ENCODE data around the gene EIF3B.
"Not testable (repeated sequence)": the region's sequence is repeated elsewhere in the genome, so short reads cannot be mapped to it uniquely, and the experiment has no call there.

Gene EIF3B

DNA sequence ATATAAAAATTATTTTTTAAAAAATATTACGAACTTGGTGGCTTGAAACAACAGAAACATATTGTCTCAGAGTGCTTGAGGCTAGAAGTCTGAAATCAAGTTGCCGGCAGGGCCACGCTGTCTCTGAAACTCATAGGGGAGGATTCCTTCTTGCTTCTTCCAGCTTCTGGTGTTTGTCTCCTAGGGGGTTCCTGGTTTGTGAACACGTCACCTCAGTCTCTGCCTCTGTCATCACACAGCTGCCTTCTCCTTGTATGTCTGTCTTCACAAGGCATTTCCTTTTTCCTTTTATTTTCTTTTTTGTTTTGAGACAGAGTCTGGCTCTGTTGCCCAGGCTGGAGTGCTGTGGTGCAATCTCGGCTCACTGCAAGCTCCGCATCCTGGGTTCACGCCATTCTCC is 27.7 kb upstream of the EIF3B start:
- H3K9me3 Mint-ChIP-seq, result no peaks in the 10 kb centered on the region
- no peak overlapping the region for H3K27ac Mint-ChIP-seq
- no peaks in the 10 kb centered on the region for H3K27me3 Mint-ChIP-seq
- H3K4me3 Mint-ChIP-seq, result no peak overlapping the region
- H3K36me3 Mint-ChIP-seq, result no peaks in the 10 kb centered on the region
- H3K4me1 Mint-ChIP-seq, result no peaks in the 10 kb centered on the region

DNA sequence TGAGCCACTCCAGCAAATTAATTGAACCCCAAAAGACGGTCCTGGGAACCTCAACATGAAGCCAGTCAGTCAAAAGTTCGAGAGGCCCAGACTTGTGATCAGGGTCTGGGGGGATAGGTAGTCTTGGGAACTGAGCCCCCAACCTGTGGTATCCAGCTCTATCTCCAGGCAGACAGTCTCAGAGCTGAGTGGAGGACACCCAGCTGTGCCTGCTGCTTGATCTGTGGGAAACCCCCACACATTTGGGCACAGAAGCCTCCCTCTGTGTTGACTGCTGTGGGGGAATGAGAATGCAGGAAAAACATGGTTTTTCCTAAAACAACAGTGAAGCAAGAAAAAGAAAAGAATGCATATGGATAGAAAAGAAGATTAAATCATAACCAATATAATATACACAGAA is 24.1 kb upstream of the EIF3B start:
- H3K36me3 Mint-ChIP-seq, result no peaks in the 10 kb centered on the region
- H3K4me3 Mint-ChIP-seq, result no peak overlapping the region
- H3K27ac Mint-ChIP-seq, result no peak overlapping the region
- H3K27me3 Mint-ChIP-seq, result no peaks in the 10 kb centered on the region
- H3K4me1 Mint-ChIP-seq, result no peaks in the 10 kb centered on the region
- H3K9me3 Mint-ChIP-seq, result no peaks in the 10 kb centered on the region

DNA sequence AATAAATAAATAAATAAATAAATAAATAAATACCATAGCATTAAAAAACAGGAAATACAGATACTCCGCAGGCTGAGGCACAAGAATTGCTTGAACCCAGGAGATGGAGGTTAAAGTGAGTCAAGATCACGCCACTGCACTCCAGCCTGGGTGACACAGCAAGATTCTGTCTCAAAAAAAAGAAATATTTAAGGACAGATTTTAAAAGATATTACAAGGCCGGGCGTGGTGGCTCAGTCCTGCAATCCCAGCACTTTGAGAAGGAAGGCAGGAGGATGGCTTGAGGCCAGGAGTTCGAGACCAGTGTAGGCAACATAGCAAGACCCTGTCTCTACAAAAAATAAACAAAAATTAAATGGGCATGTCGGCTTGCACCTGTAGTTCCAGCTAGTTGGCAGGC is 22.9 kb upstream of the EIF3B start:
- no peaks in the 10 kb centered on the region for H3K36me3 Mint-ChIP-seq
- no peak overlapping the region for H3K27ac Mint-ChIP-seq
- H3K9me3 Mint-ChIP-seq, result no peaks in the 10 kb centered on the region
- H3K4me3 Mint-ChIP-seq, result no peak overlapping the region
- no peaks in the 10 kb centered on the region for H3K4me1 Mint-ChIP-seq
- H3K27me3 Mint-ChIP-seq, result no peaks in the 10 kb centered on the region

DNA sequence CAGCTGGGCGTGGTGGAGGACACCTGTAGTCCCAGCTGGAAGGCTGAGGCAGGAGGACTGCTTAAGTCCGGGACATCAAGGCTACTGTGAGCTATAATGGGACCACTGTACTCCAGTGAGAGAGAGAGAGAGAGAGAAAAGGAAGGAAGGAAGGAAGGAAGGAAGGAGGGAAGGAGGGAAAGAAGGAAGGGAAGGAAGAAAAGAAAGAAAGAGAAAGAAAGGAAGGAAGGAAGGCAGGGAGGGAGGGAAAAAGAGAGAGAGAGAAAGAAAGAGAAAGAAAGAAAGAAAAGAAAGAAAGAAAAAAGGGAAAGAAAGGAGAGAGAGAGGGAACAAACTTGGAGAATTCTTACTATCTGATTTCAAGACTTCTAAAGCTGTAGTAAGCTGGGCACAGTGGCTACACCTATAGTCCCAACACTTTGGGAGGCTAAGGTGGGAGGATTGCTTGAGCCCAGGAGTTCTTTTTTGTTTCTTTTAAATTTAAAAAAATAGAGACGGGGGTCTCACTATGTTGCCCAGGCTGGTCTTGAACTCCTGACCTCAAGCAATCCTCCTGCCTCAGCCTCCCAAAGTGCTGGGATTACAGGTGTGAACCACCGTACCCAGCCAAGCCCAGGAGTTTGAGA is 21.9 kb upstream of the EIF3B start:
- not testable (repeated sequence) for H3K4me3 Mint-ChIP-seq, H3K9me3 Mint-ChIP-seq, H3K4me1 Mint-ChIP-seq, H3K27me3 Mint-ChIP-seq, H3K36me3 Mint-ChIP-seq
- H3K27ac Mint-ChIP-seq, result peak overlapping the region; percentile 73

DNA sequence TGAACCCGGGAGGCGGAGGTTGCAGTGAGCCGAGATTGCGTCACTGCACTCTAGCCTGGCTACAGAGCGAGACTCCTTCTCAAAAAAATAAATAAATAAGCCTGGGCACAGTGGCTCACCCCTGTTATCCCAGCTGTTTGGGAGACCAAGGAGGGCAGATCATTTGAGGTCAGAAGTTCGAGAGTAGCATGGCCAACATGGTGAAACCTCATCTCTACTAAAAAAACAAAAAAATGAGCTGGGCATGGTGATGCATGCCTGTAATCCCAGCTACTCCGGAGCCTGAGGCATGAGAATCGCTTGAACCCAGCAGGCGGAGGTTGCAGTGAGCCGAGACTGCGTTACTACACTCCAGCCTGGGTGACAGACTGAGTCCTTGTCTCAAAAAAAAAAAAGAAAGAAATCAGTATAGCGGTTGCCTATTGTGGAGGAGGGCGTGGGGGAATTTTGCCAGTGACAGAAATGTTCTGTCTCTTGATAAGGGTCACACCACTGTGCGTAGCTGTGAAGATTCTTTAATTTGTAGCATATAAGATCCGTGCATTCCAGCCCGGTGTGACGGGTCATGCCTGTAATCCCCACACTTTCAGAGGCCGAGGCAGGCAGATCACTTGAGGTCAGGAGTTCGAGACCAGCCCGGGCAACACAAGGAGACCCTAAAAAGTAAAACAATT is 17.9 kb upstream of the EIF3B start:
- H3K27ac Mint-ChIP-seq, result no peak overlapping the region
- no peaks in the 10 kb centered on the region for H3K36me3 Mint-ChIP-seq
- H3K9me3 Mint-ChIP-seq, result no peaks in the 10 kb centered on the region
- H3K27me3 Mint-ChIP-seq, result no peaks in the 10 kb centered on the region
- H3K4me1 Mint-ChIP-seq, result no peaks in the 10 kb centered on the region
- H3K4me3 Mint-ChIP-seq, result no peak overlapping the region

DNA sequence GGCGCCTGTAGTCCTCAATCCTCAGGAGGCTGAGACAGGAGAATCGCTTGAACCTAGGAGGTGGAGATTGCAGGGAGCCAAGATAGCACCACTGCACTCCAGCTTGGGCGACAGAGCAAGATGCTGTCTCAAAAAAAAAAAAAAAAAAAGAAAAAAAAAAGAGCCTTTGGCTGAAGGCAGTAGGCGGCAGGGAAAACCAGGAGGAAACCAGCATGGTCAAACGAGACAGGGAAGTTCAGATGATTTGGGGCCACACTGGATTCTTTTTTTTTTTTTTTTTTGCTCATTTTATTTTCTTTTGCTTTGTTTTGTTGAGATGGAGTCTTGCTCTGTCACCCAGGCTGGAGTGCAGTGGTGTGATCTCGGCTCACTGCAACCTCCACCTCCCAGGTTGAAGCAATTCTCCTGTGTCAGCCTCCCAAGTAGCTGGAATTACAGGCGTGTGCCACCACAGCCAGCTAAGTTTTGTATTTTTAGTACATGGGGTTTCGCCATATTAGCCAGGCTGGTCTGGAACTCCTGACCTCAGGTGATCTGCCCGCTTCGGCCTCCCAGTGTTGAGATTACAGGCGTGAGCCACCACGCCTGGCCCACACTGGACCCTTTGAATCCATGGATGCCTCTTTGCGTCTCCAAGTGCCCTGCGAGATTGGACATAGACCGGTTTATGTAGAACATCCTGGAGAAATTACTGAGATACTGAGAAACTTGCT is 7.1 kb upstream of the EIF3B start:
- not testable (repeated sequence) for H3K27me3 Mint-ChIP-seq, H3K36me3 Mint-ChIP-seq, H3K27ac Mint-ChIP-seq, H3K4me3 Mint-ChIP-seq, H3K9me3 Mint-ChIP-seq, H3K4me1 Mint-ChIP-seq

DNA sequence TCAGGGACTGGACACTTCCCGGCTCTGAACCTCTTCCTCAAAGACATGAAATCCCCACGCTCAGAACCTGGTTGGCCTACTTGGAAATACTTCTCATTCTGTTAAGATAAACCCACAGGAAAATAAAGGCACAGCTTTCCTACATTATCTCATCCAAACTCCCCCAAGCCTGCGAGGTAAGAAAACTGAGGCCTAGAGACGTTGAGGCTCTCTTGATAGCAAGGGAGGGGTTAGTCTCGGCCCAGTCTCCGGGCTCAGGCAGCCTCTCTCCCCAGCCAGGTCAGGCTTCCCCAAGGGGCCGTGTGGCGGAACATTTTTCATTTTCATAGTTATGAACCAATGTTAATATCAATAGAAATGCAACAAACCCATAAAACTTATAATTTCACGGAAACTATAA is 4.6 kb upstream of the EIF3B start:
- H3K9me3 Mint-ChIP-seq, result no peaks in the 10 kb centered on the region
- H3K4me3 Mint-ChIP-seq, result no peak overlapping the region
- no peaks in the 10 kb centered on the region for H3K27me3 Mint-ChIP-seq
- H3K4me1 Mint-ChIP-seq, result peaks cover 7% of the 10 kb centered on the region
- H3K27ac Mint-ChIP-seq, result no peak overlapping the region
- H3K36me3 Mint-ChIP-seq, result no peaks in the 10 kb centered on the region

DNA sequence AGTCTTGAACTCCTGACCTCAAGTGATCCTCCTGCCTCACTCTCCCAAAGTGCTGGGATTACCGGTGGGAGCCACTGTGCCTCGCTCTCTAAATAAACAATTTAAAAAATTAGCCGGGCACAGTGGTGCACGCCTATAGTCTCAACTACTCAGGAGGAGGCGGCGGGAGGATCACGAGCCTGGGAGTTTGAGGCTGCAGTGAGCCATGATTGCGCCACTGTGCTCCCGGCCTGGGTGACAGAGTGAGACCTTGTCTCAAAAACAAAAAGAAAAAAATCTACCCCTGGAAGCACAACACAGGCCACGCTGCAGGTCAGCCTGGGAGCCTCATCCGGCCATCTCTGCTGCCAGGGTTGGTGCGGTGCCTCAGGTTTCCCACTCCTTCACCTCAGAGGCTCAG is 3.8 kb upstream of the EIF3B start:
- Mint-ChIP-seq H3K4me3 (no peak overlapping the region), H3K27me3 (no peaks in the 10 kb centered on the region), H3K4me1 (peaks cover 8% of the 10 kb centered on the region), H3K36me3 (peaks cover under 1% of the 10 kb centered on the region), H3K27ac (no peak overlapping the region), H3K9me3 (no peaks in the 10 kb centered on the region)

DNA sequence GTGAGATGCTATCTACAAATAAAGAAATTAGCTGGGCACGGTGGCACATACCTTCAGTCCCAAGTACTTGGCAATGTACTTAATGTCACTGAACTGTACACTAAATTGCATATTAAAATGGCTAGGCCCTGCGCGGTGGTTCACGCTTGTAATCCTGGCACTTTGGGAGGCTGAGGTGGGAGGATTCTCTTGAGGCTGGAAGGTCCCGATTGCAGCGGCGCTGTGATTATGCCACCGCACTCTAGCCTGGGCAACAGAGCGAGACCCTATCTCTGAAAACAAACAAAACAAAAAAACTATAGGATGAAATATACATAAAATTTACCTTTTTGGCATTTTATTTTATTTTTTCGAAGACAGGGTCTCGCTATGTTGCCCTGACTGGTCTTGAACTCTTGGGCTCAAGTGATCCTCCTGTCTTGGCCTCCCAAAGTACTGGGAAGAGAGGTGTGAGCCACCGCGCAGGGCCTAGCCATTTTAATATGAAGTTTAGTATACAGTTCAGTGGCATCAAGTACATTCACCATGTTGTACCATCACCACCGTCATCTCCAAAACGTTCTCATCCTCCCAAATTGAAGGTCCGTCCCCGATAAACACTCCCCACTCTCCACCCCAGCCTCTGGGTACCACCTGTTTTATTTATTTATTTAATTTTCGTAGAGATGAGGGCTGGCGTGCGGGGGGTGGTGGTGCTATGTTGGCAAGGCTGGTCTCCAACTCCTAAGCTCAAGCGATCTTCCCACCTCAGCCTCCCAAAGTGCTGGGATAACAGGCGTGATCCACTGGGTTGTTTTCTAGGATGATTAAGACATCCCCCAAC is 1.3 kb upstream of the EIF3B start:
- peak overlapping the region; percentile 100 for H3K27ac Mint-ChIP-seq
- H3K27me3 Mint-ChIP-seq, result no peaks in the 10 kb centered on the region

DNA sequence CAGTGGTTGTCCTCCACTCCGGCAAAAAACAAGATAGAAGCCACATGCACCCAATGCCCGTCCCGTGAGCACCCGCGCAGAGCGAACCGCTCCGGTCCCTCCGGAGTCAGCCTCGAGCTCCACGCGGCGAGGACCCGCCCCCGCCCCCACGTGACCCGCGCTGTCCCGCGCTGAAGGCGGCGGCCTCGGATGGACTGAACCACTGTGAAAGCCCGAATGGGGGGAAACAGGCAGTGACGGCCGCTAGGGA is 766 bp upstream of the EIF3B start:
- Mint-ChIP-seq H3K27ac (peak overlapping the region; percentile 100), H3K36me3 (peaks cover 7% of the 10 kb centered on the region), H3K4me1 (peaks cover 27% of the 10 kb centered on the region), H3K27me3 (no peaks in the 10 kb centered on the region), H3K9me3 (no peaks in the 10 kb centered on the region), H3K4me3 (peak overlapping the region; percentile 95)

More for the DNA sequence above, 1.3 kb upstream of the EIF3B start:
- peaks cover 21% of the 10 kb centered on the region for H3K4me1 Mint-ChIP-seq
- H3K9me3 Mint-ChIP-seq, result no peaks in the 10 kb centered on the region
- peak overlapping the region; percentile 95 for H3K4me3 Mint-ChIP-seq
- peaks cover 7% of the 10 kb centered on the region for H3K36me3 Mint-ChIP-seq

DNA sequence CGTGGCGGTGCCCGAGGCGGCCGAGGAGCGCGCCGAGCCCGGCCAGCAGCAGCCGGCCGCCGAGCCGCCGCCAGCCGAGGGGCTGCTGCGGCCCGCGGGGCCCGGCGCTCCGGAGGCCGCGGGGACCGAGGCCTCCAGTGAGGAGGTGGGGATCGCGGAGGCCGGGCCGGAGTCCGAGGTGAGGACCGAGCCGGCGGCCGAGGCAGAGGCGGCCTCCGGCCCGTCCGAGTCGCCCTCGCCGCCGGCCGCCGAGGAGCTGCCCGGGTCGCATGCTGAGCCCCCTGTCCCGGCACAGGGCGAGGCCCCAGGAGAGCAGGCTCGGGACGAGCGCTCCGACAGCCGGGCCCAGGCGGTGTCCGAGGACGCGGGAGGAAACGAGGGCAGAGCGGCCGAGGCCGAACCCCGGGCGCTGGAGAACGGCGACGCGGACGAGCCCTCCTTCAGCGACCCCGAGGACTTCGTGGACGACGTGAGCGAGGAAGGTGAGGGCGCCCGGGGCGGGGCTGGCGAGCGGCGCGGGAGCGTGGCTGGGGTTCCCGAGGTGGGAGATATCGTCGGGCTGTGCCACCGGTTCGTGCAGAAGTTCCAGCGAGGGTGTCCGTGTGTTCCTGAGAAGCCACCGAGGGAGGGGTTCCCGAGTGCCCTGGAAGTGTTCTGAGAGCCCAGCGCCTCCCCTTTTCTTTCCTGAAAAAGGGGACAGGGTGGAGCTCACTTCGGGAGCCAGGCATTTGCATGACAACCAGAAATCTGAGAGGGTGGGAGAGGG is 495 bp downstream of the EIF3B start:
- Mint-ChIP-seq H3K9me3 (no peaks in the 10 kb centered on the region), H3K27me3 (no peaks in the 10 kb centered on the region), H3K4me1 (peaks cover 39% of the 10 kb centered on the region), H3K4me3 (peak overlapping the region; percentile 95), H3K27ac (peak overlapping the region; percentile 100), H3K36me3 (peaks cover 9% of the 10 kb centered on the region)

DNA sequence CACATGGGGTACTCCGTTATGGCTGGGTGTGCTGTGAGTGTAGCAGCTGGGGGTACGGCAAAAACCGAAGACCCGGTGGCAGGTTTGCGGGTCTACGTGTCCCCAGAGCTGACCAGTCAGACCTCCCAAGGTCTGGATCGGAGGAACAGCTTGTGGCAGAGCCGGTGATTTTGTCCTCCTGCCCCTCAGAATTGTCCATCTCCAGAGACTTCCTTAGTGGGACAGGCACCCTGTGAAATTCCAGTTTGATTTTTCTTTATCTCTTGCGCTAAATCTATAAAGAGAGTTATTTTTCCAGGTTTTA is 1.0 kb downstream of the EIF3B start:
- no peaks in the 10 kb centered on the region for H3K9me3 Mint-ChIP-seq
- H3K4me3 Mint-ChIP-seq, result peak overlapping the region; percentile 92
- H3K36me3 Mint-ChIP-seq, result peaks cover 14% of the 10 kb centered on the region
- peak overlapping the region; percentile 91 for H3K27ac Mint-ChIP-seq
- H3K4me1 Mint-ChIP-seq, result peaks cover 45% of the 10 kb centered on the region
- no peaks in the 10 kb centered on the region for H3K27me3 Mint-ChIP-seq

DNA sequence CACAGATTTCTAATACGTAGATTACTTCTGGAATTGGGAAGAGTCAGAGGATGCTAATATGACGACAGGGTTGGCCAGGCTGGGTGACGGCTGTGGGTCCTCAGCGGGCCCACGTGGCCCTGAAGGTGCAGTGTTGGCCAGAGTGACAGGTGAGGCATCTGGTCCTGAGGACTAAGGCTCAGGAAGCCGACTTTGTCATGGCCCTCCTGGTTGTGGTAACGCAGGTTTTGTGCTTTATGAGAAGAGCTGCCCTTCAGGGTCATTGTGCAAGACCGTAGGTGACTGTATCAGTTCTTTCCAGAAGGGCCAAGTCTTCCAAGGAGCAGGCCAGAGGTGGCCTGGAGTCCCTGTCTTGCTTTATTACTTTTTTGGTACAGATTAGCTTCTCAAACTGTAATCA is 2.5 kb downstream of the EIF3B start:
- Mint-ChIP-seq H3K36me3 (peaks cover 16% of the 10 kb centered on the region), H3K4me3 (peak overlapping the region; percentile 92), H3K27me3 (no peaks in the 10 kb centered on the region), H3K9me3 (no peaks in the 10 kb centered on the region), H3K4me1 (peaks cover 48% of the 10 kb centered on the region), H3K27ac (no peak overlapping the region)

DNA sequence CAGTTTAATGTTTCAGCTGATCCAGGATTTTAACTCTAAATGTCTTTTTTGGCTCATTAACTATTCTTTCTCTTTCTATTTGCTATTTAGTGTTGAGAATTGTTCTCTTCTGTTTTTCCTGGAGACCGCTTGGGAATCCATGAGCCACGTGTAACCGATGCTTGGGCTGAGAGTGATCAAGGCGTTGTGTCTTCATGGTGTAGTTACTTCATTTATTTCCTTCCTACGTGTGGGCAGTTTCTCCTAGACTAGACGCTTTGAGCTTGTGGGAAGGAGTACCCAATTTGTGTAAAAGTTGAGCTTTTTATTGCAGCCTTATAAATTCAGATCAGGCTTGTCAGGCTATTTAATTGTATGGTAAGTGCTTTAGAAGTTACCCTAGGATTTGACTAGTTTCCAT is 2.9 kb downstream of the EIF3B start:
- peaks cover 48% of the 10 kb centered on the region for H3K4me1 Mint-ChIP-seq
- peaks cover 18% of the 10 kb centered on the region for H3K36me3 Mint-ChIP-seq

DNA sequence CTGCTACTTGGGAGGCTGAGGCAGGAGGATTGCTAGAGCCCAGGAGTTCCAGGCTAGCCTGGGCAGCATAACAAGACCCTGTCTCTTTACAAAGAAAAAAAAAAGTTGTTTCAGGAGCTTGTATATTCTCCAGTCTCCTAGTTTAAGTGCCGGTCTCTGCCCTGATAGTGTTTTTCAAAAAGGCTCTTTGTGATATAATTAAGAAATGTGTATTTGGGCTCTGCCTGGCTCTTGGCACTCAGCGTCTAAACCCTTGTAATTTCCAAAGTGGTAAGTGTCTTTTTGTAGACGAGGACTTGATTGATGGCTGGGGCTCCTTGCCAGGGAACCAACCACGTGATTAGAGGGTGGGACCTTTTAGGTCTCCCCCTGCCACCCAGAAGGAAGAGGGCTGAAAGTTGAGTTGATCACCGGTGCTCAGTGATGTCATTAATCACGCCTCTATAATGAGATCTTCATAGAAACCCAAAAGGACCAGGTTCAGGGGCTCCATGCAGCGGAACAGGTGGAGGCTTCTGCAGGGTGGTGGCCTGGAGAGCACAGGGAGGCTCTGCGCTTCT is 4.4 kb downstream of the EIF3B start:
- Mint-ChIP-seq H3K27ac (no peak overlapping the region), H3K36me3 (peaks cover 22% of the 10 kb centered on the region), H3K4me1 (peaks cover 44% of the 10 kb centered on the region), H3K4me3 (peak overlapping the region; percentile 59), H3K27me3 (no peaks in the 10 kb centered on the region), H3K9me3 (no peaks in the 10 kb centered on the region)

More for the DNA sequence above, 2.9 kb downstream of the EIF3B start:
- Mint-ChIP-seq H3K27ac (peak overlapping the region; percentile 87), H3K4me3 (peak overlapping the region; percentile 92), H3K27me3 (no peaks in the 10 kb centered on the region), H3K9me3 (no peaks in the 10 kb centered on the region)

Data from activated naive CD4-positive, alpha-beta T cell treated with anti-CD3 and anti-CD28 coated beads, Interleukin-2, amount 50 U/mL, for 24 hours (primary cell).